ENCODE results near the gene LRIG3.

DNA sequence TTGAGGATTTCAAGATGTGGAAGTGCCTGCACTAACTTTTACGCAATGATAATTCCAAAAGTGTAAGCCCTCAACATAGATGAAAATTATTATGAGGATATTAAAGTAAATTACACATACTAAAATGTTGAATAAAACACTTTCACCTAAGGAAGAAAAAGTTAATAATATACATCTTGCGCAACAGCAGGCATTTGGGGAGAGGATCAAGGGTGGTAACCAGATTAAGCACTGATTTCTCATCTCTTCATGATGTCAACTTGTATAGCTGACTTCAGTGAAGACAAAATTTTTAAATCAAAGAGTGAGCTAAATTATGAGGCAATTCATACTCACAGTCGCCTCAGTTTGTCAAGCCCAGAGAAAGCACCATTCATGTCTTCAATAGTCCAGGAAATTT is 33.8 kb downstream of the LRIG3 start:
- TF ChIP-seq POLR2A (IDR thresholded peaks at IDR 0.05): no peak
- TF ChIP-seq, protein P1, sequence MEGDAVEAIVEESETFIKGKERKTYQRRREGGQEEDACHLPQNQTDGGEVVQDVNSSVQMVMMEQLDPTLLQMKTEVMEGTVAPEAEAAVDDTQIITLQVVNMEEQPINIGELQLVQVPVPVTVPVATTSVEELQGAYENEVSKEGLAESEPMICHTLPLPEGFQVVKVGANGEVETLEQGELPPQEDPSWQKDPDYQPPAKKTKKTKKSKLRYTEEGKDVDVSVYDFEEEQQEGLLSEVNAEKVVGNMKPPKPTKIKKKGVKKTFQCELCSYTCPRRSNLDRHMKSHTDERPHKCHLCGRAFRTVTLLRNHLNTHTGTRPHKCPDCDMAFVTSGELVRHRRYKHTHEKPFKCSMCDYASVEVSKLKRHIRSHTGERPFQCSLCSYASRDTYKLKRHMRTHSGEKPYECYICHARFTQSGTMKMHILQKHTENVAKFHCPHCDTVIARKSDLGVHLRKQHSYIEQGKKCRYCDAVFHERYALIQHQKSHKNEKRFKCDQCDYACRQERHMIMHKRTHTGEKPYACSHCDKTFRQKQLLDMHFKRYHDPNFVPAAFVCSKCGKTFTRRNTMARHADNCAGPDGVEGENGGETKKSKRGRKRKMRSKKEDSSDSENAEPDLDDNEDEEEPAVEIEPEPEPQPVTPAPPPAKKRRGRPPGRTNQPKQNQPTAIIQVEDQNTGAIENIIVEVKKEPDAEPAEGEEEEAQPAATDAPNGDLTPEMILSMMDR (IDR thresholded peaks at IDR 0.05): no peak
